Adrenal gland (tissue), 5 donors: ENCODE measurements around the gene SOHLH2.

ENCODE experiments used
- CTCF ChIP-seq, 6 experiments: fragments of 450-650 bp in 4 of 6; fragments of 200-600 bp in 2 of 6; sonication (generic) in 1 of 6; IDR thresholded peaks; 1 replicate in 5 of 6; 2 replicates in 1 of 6; pipeline versions ENCODE4 v1.5.1 to v1.8.0; 2016 to 2021; ENCODE audit warnings: antibody characterized with exemption in 6 of 6, mild to moderate bottlenecking in 2 of 6, moderate library complexity in 1 of 6
- POLR2A ChIP-seq, 2 donors: fragments of 450-650 bp; IDR thresholded peaks; one replicate each; pipeline ENCODE4 v1.6.1; 2017; ENCODE audit warnings: antibody characterized with exemption in 2 of 2, mild to moderate bottlenecking in 2 of 2, moderate library complexity in 1 of 2
- donor health status: DM: no; HTN: no; CAD: no.

- TF ChIP-seq CTCF (IDR thresholded peaks at IDR 0.05) (no peak), POLR2A (IDR thresholded peaks at IDR 0.05) (no peak)
These were observed 22.2 kb downstream of the SOHLH2 start for GRCh38 chr13:36192166-36192565.
